ENCODE data around the gene GPRIN1.
"Not testable (repeated sequence)": the region's sequence is repeated elsewhere in the genome, so short reads cannot be mapped to it uniquely, and the experiment has no call there.

Gene GPRIN1

DNA sequence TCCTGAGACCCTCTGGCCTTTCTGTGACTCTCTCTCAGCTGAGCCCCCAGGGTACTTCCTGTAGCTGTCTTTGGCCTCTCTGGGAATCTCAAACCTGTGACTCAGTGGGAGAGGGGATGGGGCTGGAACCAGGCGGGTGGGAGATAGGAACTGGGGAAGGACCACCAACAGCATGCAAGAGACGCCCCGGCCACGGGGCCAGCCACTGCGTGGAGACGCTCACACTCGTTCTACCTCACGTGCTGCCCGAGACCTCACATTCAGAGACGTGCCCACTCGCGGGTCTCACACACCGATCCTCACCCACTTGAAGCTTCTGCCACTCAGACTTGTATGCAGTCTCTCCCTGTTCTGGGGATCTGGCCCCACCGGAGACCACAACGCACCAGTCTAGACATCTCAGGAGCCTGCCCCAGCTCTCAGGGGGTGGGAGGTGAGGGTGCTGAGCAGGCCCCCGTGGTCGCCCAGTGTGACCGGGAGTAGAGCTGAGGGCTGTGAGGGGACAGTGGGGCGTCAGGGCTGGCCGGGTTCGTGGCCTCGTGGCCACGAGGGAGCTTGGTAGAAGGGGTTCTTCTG is 13.8 kb downstream of the GPRIN1 start:
- ATAC-seq (ENCODE audit: low read depth) (no peak), DNase-seq (ENCODE audit: low spot score) (peak; percentile 64)
- Histone ChIP-seq H3K27me3 (ENCODE audit: insufficient read depth, poor library complexity, severe bottlenecking) (no peaks in the 10 kb centered on the region), H3K4me1 (ENCODE audit: insufficient read depth, poor library complexity, severe bottlenecking) (no peaks in the 10 kb centered on the region), H3K36me3 (ENCODE audit: low read depth) (no peaks in the 10 kb centered on the region), H3K9me3 (ENCODE audit: severe bottlenecking) (no peaks in the 10 kb centered on the region), H3K27ac (ENCODE audit: poor library complexity, severe bottlenecking) (no peak overlapping the region), H3K4me3 (ENCODE audit: severe bottlenecking) (no peak overlapping the region)
- TF ChIP-seq, protein P1, sequence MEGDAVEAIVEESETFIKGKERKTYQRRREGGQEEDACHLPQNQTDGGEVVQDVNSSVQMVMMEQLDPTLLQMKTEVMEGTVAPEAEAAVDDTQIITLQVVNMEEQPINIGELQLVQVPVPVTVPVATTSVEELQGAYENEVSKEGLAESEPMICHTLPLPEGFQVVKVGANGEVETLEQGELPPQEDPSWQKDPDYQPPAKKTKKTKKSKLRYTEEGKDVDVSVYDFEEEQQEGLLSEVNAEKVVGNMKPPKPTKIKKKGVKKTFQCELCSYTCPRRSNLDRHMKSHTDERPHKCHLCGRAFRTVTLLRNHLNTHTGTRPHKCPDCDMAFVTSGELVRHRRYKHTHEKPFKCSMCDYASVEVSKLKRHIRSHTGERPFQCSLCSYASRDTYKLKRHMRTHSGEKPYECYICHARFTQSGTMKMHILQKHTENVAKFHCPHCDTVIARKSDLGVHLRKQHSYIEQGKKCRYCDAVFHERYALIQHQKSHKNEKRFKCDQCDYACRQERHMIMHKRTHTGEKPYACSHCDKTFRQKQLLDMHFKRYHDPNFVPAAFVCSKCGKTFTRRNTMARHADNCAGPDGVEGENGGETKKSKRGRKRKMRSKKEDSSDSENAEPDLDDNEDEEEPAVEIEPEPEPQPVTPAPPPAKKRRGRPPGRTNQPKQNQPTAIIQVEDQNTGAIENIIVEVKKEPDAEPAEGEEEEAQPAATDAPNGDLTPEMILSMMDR (IDR thresholded peaks at IDR 0.05; ENCODE audit: poor library complexity, severe bottlenecking): no peak

DNA sequence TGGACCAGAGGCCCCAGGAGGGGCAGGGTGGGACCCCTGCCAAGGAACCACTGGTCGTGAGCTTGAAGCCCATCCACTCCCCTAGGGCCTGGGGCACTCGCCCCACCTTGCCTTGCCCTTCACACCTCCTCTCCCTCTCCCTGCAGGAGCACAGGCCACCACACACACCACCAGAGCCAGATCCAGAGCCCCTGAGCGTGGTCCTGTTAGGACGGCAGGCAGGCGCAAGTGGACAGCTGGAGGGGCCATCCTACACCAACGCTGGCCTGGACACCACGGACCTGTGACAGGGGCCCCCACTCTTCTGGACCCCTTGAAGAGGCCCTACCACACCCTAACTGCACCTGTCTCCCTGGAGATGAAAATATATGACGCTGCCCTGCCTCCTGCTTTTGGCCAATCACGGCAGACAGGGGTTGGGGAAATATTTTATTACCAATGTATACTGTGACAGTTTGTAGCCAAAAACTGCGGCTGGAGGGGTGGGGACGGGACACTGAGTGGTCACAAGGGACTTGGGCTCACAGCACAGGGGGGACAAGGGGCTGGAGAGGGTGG is 14.5 kb downstream of the GPRIN1 start:
- H3K4me1 ChIP-seq (ENCODE audit: insufficient read depth, poor library complexity, severe bottlenecking): no peaks in the 10 kb centered on the region
- H3K36me3 ChIP-seq (ENCODE audit: low read depth): no peaks in the 10 kb centered on the region
- DNase-seq (ENCODE audit: low spot score) (peak; percentile 65), ATAC-seq (ENCODE audit: low read depth) (no peak)
- H3K9me3 ChIP-seq (ENCODE audit: severe bottlenecking): no peaks in the 10 kb centered on the region
- TF ChIP-seq, protein P1 (IDR thresholded peaks at IDR 0.05; ENCODE audit: poor library complexity, severe bottlenecking): no peak
- H3K27ac ChIP-seq (ENCODE audit: poor library complexity, severe bottlenecking): no peak overlapping the region
- H3K27me3 ChIP-seq (ENCODE audit: insufficient read depth, poor library complexity, severe bottlenecking): no peaks in the 10 kb centered on the region
- H3K4me3 ChIP-seq (ENCODE audit: severe bottlenecking): no peak overlapping the region

DNA sequence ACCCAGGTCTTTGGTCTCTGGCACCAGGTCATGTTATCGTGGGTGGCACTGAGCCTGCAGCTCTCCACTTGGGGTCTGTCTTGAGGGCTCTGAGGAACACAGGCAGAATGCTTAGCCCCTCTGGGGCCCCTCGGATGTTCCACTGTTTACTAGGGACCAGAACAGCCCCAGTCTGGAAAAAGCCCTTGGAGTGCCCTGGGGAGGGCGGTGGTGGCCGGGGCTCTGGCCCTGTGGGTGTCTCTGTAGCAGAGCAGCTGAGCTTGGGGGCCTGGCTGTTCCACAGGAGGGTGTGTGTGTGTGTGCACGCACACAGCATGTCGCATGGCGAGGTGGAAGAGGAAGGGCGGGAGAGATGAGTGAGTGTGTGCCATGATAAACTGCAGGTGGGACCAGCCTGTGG is 15.4 kb downstream of the GPRIN1 start:
- no peaks in the 10 kb centered on the region for H3K36me3 ChIP-seq (ENCODE audit: low read depth)
- H3K4me1 ChIP-seq (ENCODE audit: insufficient read depth, poor library complexity, severe bottlenecking): no peaks in the 10 kb centered on the region
- H3K9me3 ChIP-seq (ENCODE audit: severe bottlenecking): no peaks in the 10 kb centered on the region
- no peak overlapping the region for H3K4me3 ChIP-seq (ENCODE audit: severe bottlenecking)
- H3K27ac ChIP-seq (ENCODE audit: poor library complexity, severe bottlenecking): no peak overlapping the region
- no peak for ATAC-seq (ENCODE audit: low read depth)
- DNase-seq (ENCODE audit: low spot score): peak; percentile 62
- TF ChIP-seq, protein P1 (IDR thresholded peaks at IDR 0.05; ENCODE audit: poor library complexity, severe bottlenecking): no peak
- H3K27me3 ChIP-seq (ENCODE audit: insufficient read depth, poor library complexity, severe bottlenecking): no peaks in the 10 kb centered on the region

DNA sequence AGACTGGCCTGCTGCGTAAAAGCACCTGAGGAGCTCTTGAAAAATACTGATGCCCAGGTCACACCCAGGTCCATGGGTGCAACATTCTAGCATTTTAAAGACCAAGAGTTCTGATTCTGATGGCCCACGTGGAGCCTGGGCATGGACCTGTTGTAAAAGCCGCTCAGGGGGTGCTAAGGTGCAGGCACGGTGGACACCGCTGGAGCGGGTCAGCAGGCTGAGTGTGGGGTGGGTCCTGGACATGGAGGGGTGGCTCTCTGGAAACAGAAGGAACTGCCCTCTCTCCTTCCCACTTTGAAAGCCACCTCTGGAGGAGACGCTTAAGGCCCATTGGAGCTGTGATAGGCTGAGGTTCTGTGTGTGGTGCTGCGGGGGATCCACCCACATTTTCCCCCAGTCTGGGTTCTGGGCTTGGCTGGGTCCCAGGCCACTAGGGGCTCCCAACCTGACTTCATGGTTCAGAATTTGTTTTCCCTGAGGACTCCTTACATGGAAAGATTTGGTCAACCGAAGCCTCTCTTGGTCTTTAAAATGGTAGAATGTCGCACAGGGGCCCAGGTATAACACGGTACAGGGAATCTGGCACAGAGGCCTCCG is 16.6 kb downstream of the GPRIN1 start:
- ATAC-seq (ENCODE audit: low read depth) (no peak), DNase-seq (ENCODE audit: low spot score) (peak; percentile 63)
- TF ChIP-seq, protein P1 (IDR thresholded peaks at IDR 0.05; ENCODE audit: poor library complexity, severe bottlenecking): no peak
- Histone ChIP-seq H3K27ac (ENCODE audit: poor library complexity, severe bottlenecking) (no peak overlapping the region), H3K4me1 (ENCODE audit: insufficient read depth, poor library complexity, severe bottlenecking) (no peaks in the 10 kb centered on the region), H3K36me3 (ENCODE audit: low read depth) (no peaks in the 10 kb centered on the region), H3K4me3 (ENCODE audit: severe bottlenecking) (no peak overlapping the region), H3K9me3 (ENCODE audit: severe bottlenecking) (no peaks in the 10 kb centered on the region), H3K27me3 (ENCODE audit: insufficient read depth, poor library complexity, severe bottlenecking) (no peaks in the 10 kb centered on the region)

DNA sequence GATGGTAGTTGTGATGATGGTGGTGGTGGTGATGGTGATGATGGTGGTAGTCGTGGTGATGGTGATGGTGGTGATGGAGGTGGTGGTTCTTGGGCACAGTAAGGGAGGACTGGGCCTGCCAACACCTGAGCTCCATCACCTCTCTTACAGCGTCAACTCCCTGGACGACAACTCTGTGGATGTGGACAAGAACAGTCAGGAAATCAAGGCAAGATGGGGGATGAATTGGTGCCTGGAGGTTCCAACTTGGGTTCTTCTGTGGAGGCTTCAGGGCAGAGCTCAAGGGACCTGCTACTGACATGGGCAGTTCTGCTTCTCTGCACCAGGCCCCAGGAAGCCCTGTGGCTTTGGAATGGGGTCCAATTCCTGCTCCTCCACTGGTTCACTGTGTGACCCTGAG is 17.4 kb downstream of the GPRIN1 start:
- DNase-seq (ENCODE audit: low spot score) (no peak), ATAC-seq (ENCODE audit: low read depth) (no peak)
- TF ChIP-seq, protein P1 (IDR thresholded peaks at IDR 0.05; ENCODE audit: poor library complexity, severe bottlenecking): no peak
- Histone ChIP-seq H3K36me3 (ENCODE audit: low read depth) (no peaks in the 10 kb centered on the region), H3K27ac (ENCODE audit: poor library complexity, severe bottlenecking) (no peak overlapping the region), H3K9me3 (ENCODE audit: severe bottlenecking) (no peaks in the 10 kb centered on the region), H3K27me3 (ENCODE audit: insufficient read depth, poor library complexity, severe bottlenecking) (no peaks in the 10 kb centered on the region), H3K4me3 (ENCODE audit: severe bottlenecking) (no peak overlapping the region), H3K4me1 (ENCODE audit: insufficient read depth, poor library complexity, severe bottlenecking) (no peaks in the 10 kb centered on the region)

DNA sequence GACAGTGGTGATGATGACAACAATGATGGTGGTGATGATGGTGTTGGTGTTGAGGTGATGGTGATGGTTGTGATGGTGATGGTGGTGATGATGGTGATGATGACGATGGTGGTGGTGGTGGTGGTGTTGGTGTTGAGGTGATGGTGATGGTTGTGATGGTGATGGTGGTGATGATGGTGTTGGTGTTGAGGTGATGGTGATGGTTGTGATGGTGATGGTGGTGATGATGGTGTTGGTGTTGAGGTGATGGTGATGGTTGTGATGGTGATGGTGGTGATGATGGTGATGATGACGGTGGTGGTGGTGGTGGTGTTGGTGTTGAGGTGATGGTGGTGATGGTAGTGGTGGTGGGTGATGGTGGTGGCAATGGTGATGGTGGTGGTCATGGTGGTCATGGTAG is 18.3 kb downstream of the GPRIN1 start:
- DNase-seq (ENCODE audit: low spot score); H3K27me3 ChIP-seq (ENCODE audit: insufficient read depth, poor library complexity, severe bottlenecking); H3K4me1 ChIP-seq (ENCODE audit: insufficient read depth, poor library complexity, severe bottlenecking); H3K4me3 ChIP-seq (ENCODE audit: severe bottlenecking); H3K36me3 ChIP-seq (ENCODE audit: low read depth); H3K27ac ChIP-seq (ENCODE audit: poor library complexity, severe bottlenecking); H3K9me3 ChIP-seq (ENCODE audit: severe bottlenecking); ATAC-seq (ENCODE audit: low read depth): not testable (repeated sequence)

All from RWPE2 (cell line).